ENCODE data around the gene SLC17A6.

GRCh38 chr11:22346282-22346681 lies 8.1 kb downstream of the SLC17A6 start:
- TF ChIP-seq, protein P1, sequence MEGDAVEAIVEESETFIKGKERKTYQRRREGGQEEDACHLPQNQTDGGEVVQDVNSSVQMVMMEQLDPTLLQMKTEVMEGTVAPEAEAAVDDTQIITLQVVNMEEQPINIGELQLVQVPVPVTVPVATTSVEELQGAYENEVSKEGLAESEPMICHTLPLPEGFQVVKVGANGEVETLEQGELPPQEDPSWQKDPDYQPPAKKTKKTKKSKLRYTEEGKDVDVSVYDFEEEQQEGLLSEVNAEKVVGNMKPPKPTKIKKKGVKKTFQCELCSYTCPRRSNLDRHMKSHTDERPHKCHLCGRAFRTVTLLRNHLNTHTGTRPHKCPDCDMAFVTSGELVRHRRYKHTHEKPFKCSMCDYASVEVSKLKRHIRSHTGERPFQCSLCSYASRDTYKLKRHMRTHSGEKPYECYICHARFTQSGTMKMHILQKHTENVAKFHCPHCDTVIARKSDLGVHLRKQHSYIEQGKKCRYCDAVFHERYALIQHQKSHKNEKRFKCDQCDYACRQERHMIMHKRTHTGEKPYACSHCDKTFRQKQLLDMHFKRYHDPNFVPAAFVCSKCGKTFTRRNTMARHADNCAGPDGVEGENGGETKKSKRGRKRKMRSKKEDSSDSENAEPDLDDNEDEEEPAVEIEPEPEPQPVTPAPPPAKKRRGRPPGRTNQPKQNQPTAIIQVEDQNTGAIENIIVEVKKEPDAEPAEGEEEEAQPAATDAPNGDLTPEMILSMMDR (IDR thresholded peaks at IDR 0.05) = no peak
- no peak for TF ChIP-seq POLR2A (IDR thresholded peaks at IDR 0.05)
